GM12878 (cell line): ENCODE results near the gene MAGI2. TPM values are rescaled to one million over a fixed set of nuclear protein-coding genes. Genes with fewer than 3 reads are reported as not detected.

Experiments
- ATAC-seq: fragments of 200-7000 bp; cut with Tn5 transposase; 3 replicates; pipeline ENCODE4 v1.9.1; 2020; ENCODE audit warnings: mild to moderate bottlenecking, moderate library complexity
- BruUV-seq: library from RNA; stranded (reverse); fragments of 400-500 nt; replicated peaks from 2 replicates; lab custom pipeline; 2021; lab: Mats Ljungman, UMichigan
- CTCF ChIA-PET: fragments of 300-600 bp; sonication (Branson Sonifier 250); formaldehyde crosslinking; extraction: SDS; loops from one replicate; lab custom pipeline; 2021; ENCODE audit warnings: inconsistent platforms; lab: Yijun Ruan, JAX
- POLR2A ChIA-PET: fragments of 350-600 bp; formaldehyde crosslinking; extraction: SDS; loops from one replicate; lab custom pipeline; 2021; ENCODE audit warnings: inconsistent platforms; lab: Charles Lee
- RAD21 ChIA-PET: fragments of 300-600 bp; sonication (Branson Sonifier 250); formaldehyde crosslinking; loops from one replicate; lab custom pipeline; 2023; ENCODE audit warnings: antibody characterized with exemption; ENCODE audit not compliant: unreplicated experiment; lab: Charles Lee
- SMC1A ChIA-PET: fragments of 300-600 bp; sonication (Branson Sonifier 250); formaldehyde crosslinking; loops from one replicate; lab custom pipeline; 2023; ENCODE audit not compliant: unreplicated experiment, uncharacterized antibody; lab: Charles Lee
- DNase-seq: peaks from one replicate; pipeline ENCODE4 v3.0.0-alpha.2; 2011; ENCODE audit warnings: low read depth, low spot score
- FAIRE-seq: peaks from 3 replicates; lab custom pipeline; 2011; peaks lifted over from hg19 to GRCh38; lab: Jason Lieb, UNC
- H2AFZ ChIP-seq: 2 replicates; pipeline ENCODE4 v1.6.0; 2011; ENCODE audit warnings: low read depth, low read length, control low read depth; ENCODE audit not compliant: control insufficient read depth
- H3K27ac ChIP-seq: 2 replicates; pipeline ENCODE4 v1.5.1; 2011; ENCODE audit warnings: control low read depth; ENCODE audit not compliant: control insufficient read depth, insufficient read depth
- H3K27me3 ChIP-seq, 2 experiments: replicated peaks in 1 of 2; 2 replicates each; pipeline versions ENCODE4 v1.6.0 to v1.6.1; 2011; ENCODE audit warnings: low read length in 1 of 2; ENCODE audit not compliant: control insufficient read depth in 2 of 2, insufficient read depth in 2 of 2
- H3K36me3 ChIP-seq, 2 experiments: 2 replicates each; pipeline ENCODE4 v1.5.1; 2011; ENCODE audit warnings: low read length in 1 of 2; ENCODE audit not compliant: control insufficient read depth in 2 of 2, insufficient read depth in 2 of 2
- H3K4me1 ChIP-seq: 2 replicates; pipeline ENCODE4 v1.6.1; 2011; ENCODE audit warnings: mild to moderate bottlenecking, low read length, moderate library complexity, mixed read lengths; ENCODE audit not compliant: control insufficient read depth, insufficient read depth
- H3K4me2 ChIP-seq: 2 replicates; pipeline ENCODE4 v1.6.0; 2011; ENCODE audit warnings: control low read depth; ENCODE audit not compliant: control insufficient read depth, insufficient read depth
- H3K4me3 ChIP-seq: fragments of 200-600 bp; sonication (generic); 2 replicates; pipeline ENCODE4 v1.5.1; 2016
- H3K79me2 ChIP-seq: 2 replicates; pipeline ENCODE4 v1.6.0; 2011; ENCODE audit warnings: low read length; ENCODE audit not compliant: control insufficient read depth, insufficient read depth
- H3K9ac ChIP-seq: 2 replicates; pipeline ENCODE4 v1.8.0; 2011; ENCODE audit warnings: low read length, control low read depth, mixed read lengths; ENCODE audit not compliant: control insufficient read depth, insufficient read depth
- H3K9me3 ChIP-seq: replicated peaks from 3 replicates; pipeline ENCODE4 v1.5.1; 2011; ENCODE audit warnings: mild to moderate bottlenecking, low read length; ENCODE audit not compliant: control insufficient read depth, insufficient read depth
- H4K20me1 ChIP-seq: 2 replicates; pipeline ENCODE4 v1.6.0; 2011; ENCODE audit not compliant: control insufficient read depth, insufficient read depth
- ATF2 ChIP-seq: IDR thresholded peaks from 2 replicates; pipeline ENCODE4 v1.6.1; 2012; ENCODE audit warnings: low read length, inconsistent platforms
- CBFB ChIP-seq: IDR thresholded peaks from 2 replicates; pipeline ENCODE4 v1.6.1; 2016; ENCODE audit warnings: antibody characterized with exemption, low read depth
- CBX3 ChIP-seq: fragments of 200-600 bp; sonication (generic); IDR thresholded peaks from 2 replicates; pipeline ENCODE4 v1.6.1; 2016; ENCODE audit warnings: low read depth, borderline replicate concordance
- CHD4 ChIP-seq: fragments of 200-600 bp; sonication (generic); IDR thresholded peaks from 2 replicates; pipeline ENCODE4 v1.6.1; 2016; ENCODE audit warnings: mild to moderate bottlenecking
- EED ChIP-seq: sonication (generic); IDR thresholded peaks from 2 replicates; pipeline ENCODE4 v1.6.1; 2016; ENCODE audit warnings: antibody characterized with exemption, low read depth
- EGR1 ChIP-seq, 2 experiments: IDR thresholded peaks; 1 replicate in 1 of 2; 2 replicates in 1 of 2; pipeline ENCODE4 v1.6.1; 2011 to 2012; ENCODE audit warnings: low read depth in 2 of 2, low read length in 2 of 2, borderline replicate concordance in 1 of 2, mild to moderate bottlenecking in 1 of 2, moderate library complexity in 1 of 2
- KLF5 ChIP-seq: fragments of 450-650 bp; IDR thresholded peaks from 2 replicates; pipeline ENCODE4 v1.6.1; 2014; ENCODE audit warnings: mild to moderate bottlenecking; ENCODE audit not compliant: partially characterized antibody
- NFYA ChIP-seq: IDR thresholded peaks from 2 replicates; pipeline ENCODE4 v1.6.1; 2011; ENCODE audit warnings: low read depth, mild to moderate bottlenecking, low read length, improper control_type of control experiment, borderline replicate concordance
- NRF1 ChIP-seq: conservative IDR thresholded peaks from 2 replicates; pipeline ENCODE4 v1.6.1; 2011; ENCODE audit warnings: mild to moderate bottlenecking, low read depth, low read length, improper control_type of control experiment
- RCOR1 ChIP-seq: conservative IDR thresholded peaks from 2 replicates; pipeline ENCODE4 v1.6.1; 2012; ENCODE audit warnings: low read depth, low read length, improper control_type of control experiment
- REST ChIP-seq: IDR thresholded peaks from 2 replicates; pipeline ENCODE4 v1.6.1; 2012; ENCODE audit warnings: mild to moderate bottlenecking, low read depth, low read length
- SIX5 ChIP-seq: IDR thresholded peaks from 2 replicates; pipeline ENCODE4 v1.6.1; 2011; ENCODE audit warnings: mild to moderate bottlenecking, low read depth, low read length, moderate library complexity; ENCODE audit not compliant: severe bottlenecking
- SMC3 ChIP-seq: IDR thresholded peaks from 2 replicates; pipeline ENCODE4 v1.6.1; 2011; ENCODE audit warnings: low read length, improper control_type of control experiment, borderline replicate concordance
- SUZ12 ChIP-seq: fragments of 200-600 bp; sonication (generic); IDR thresholded peaks from one replicate; pipeline ENCODE4 v1.6.1; 2018; ENCODE audit warnings: antibody characterized with exemption, mild to moderate bottlenecking; ENCODE audit not compliant: unreplicated experiment
- ZNF24 ChIP-seq: fragments of 450-650 bp; IDR thresholded peaks from 2 replicates; pipeline ENCODE4 v1.6.1; 2017; ENCODE audit warnings: antibody characterized with exemption, mild to moderate bottlenecking
- WGBS: methylation state at CpG from one replicate; pipeline ENCODE4 v1.1.6; 2016; ENCODE audit warnings: low lambda C conversion rate; ENCODE audit not compliant: insufficient replicate concordance, insufficient coverage; ENCODE audit errors: missing lambda C conversion rate; 5-methylcytosine and 5-hydroxymethylcytosine counted together
- in situ Hi-C: fragments of 300-500 bp; cut with MboI; formaldehyde crosslinking; loops from 9 replicates; pipeline ENCODE4 v1.14.3; 2018; ENCODE audit warnings: mixed read lengths
- intact Hi-C: fragments of 100-400 bp; cut with micrococcal nuclease; formaldehyde crosslinking; loops from one replicate; pipeline ENCODE4 v1.14.2; 2022; ENCODE audit not compliant: unreplicated experiment
- polyA plus RNA-seq, 11 experiments: library from polyadenylated mRNA; depleted of rRNA in 4 of 11; unstranded in 6 of 11; stranded (reverse) in 5 of 11; fragments of >200 nt; fragmentation: Nextera tagmentation in 4 of 11; fragmentation: Illumina TruSeq in 1 of 11; extraction: Ambion mirVana in 4 of 11; extraction: Trizol in 1 of 11; gene quantifications; 1 replicate in 1 of 11; 2 replicates in 10 of 11; pipeline versions ENCODE4 v1.2.1 to v1.2.3, GENCODE V29; 2011 to 2016; ENCODE audit warnings: inconsistent platforms in 2 of 11, missing spikeins in 2 of 11, low read depth in 1 of 11
- total RNA-seq, 4 experiments: library from RNA; depleted of rRNA in 3 of 4; stranded (reverse); fragments of >200 nt in 3 of 4; fragmentation: Illumina TruSeq in 1 of 4; extraction: Trizol in 1 of 4; gene quantifications; 2 replicates each; pipeline versions ENCODE4 v1.2.1 to v1.2.3, GENCODE V29; 2013 to 2021
- TF ChIP-seq, protein P1 (sequence below): fragments of 450-650 bp; IDR thresholded peaks from 2 replicates; pipeline ENCODE4 v1.6.1; 2016; ENCODE audit warnings: mild to moderate bottlenecking
- TF ChIP-seq, protein P2 (sequence below): fragments of 450-650 bp; IDR thresholded peaks from 2 replicates; pipeline ENCODE4 v1.6.1; 2017; ENCODE audit warnings: antibody characterized with exemption, mild to moderate bottlenecking, moderate library complexity

Gene MAGI2
- total and polyA plus RNA-seq, 10 of the 15 experiments (the other 5 are each of a cell fraction or from before 2014, with no cell fraction given), result 0.01 to 0.31 (median 0.05) TPM; not detected in 2

DNA sequence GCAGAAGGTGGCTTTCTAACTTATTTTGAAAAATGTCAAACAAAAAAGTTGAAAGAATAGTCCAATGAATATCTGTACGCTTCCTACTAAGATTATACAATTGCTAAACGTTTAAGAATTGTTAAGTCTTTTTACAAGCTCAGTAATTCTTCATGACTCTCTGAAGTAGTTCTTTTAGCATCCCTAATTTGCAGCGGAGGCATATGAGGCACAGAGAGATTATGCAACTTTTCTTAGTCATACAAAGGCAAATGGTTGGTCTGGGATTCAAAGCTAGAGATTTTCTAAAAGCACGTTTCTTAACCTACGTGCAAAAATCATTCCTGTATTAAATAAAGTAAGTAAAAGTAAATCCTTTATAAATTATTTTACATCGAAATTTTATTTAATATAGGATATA, 254.2 kb downstream of the MAGI2 start:
- H3K9ac ChIP-seq, result no peak overlapping the region
- H3K9me3 ChIP-seq, result no peaks in the 10 kb centered on the region
- H4K20me1 ChIP-seq, result no peaks in the 10 kb centered on the region
- H3K4me1 ChIP-seq, result no peaks in the 10 kb centered on the region
- in situ Hi-C loops (no loop called here), intact Hi-C loops (no loop called here)
- WGBS, result 21% methylated on average over 6 of the region's 6 CpGs
- ATAC-seq (no peak), DNase-seq (no peak), FAIRE-seq (no peak)
- no peaks in the 10 kb centered on the region for H3K79me2 ChIP-seq
- H3K27ac ChIP-seq, result no peak overlapping the region
- H3K4me2 ChIP-seq, result no peak overlapping the region
- CTCF ChIA-PET, result no interaction called here
- no peak overlapping the region for H3K4me3 ChIP-seq
- SMC1A ChIA-PET, result interaction anchor here (0.6 to 0.9 kb wide), 2 partner anchors 12 to 305 kb away, joined by 3 to 4 read pairs; no protein-coding TSS in a partner anchor
- RAD21 ChIA-PET, result no interaction called here
- H3K36me3 ChIP-seq, result no peaks in the 10 kb centered on the region
- no peaks in the 10 kb centered on the region for H3K27me3 ChIP-seq
- POLR2A ChIA-PET, result no interaction called here
- H2AFZ ChIP-seq, result no peak overlapping the region
- BruUV-seq, result no TSS peak
- no peak for TF ChIP-seq CHD4
- TF ChIP-seq EGR1 (IDR thresholded peaks at IDR 0.05; ENCODE audit: borderline replicate concordance in 1 of 2, low read depth in 2 of 2, low read length in 2 of 2), result no peak
- TF ChIP-seq NRF1, result no peak
- TF ChIP-seq CBFB, result no peak
- no peak for TF ChIP-seq SIX5
- TF ChIP-seq NFYA, result no peak
- no peak for TF ChIP-seq ATF2
- no peak for TF ChIP-seq KLF5
- TF ChIP-seq, protein P1, sequence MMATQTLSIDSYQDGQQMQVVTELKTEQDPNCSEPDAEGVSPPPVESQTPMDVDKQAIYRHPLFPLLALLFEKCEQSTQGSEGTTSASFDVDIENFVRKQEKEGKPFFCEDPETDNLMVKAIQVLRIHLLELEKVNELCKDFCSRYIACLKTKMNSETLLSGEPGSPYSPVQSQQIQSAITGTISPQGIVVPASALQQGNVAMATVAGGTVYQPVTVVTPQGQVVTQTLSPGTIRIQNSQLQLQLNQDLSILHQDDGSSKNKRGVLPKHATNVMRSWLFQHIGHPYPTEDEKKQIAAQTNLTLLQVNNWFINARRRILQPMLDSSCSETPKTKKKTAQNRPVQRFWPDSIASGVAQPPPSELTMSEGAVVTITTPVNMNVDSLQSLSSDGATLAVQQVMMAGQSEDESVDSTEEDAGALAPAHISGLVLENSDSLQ, result no peak
- no peak for TF ChIP-seq CBX3
- no peak for TF ChIP-seq EED
- no peak for TF ChIP-seq SMC3
- TF ChIP-seq RCOR1, result no peak
- TF ChIP-seq REST, result no peak
- no peak for TF ChIP-seq SUZ12
- TF ChIP-seq, protein P2, sequence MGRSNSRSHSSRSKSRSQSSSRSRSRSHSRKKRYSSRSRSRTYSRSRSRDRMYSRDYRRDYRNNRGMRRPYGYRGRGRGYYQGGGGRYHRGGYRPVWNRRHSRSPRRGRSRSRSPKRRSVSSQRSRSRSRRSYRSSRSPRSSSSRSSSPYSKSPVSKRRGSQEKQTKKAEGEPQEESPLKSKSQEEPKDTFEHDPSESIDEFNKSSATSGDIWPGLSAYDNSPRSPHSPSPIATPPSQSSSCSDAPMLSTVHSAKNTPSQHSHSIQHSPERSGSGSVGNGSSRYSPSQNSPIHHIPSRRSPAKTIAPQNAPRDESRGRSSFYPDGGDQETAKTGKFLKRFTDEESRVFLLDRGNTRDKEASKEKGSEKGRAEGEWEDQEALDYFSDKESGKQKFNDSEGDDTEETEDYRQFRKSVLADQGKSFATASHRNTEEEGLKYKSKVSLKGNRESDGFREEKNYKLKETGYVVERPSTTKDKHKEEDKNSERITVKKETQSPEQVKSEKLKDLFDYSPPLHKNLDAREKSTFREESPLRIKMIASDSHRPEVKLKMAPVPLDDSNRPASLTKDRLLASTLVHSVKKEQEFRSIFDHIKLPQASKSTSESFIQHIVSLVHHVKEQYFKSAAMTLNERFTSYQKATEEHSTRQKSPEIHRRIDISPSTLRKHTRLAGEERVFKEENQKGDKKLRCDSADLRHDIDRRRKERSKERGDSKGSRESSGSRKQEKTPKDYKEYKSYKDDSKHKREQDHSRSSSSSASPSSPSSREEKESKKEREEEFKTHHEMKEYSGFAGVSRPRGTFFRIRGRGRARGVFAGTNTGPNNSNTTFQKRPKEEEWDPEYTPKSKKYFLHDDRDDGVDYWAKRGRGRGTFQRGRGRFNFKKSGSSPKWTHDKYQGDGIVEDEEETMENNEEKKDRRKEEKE, result no peak
- TF ChIP-seq ZNF24, result no peak
